Stimulated activated naive CD8-positive, alpha-beta T cell treated with anti-CD3 and anti-CD28 coated beads, Interleukin-15, Interleukin-2, amounts not matched to agents 100 ng/mL and 50 ng/mL, for 24 hours (primary cell): ENCODE results near the gene BRME1.

Source experiments
- H3K27ac Mint-ChIP-seq: one replicate; pipeline ENCODE4 v1.8.0; 2021; ENCODE audit warnings: mild to moderate bottlenecking, mixed read lengths
- H3K27me3 Mint-ChIP-seq: one replicate; pipeline ENCODE4 v1.8.0; 2021; ENCODE audit warnings: mixed read lengths
- H3K36me3 Mint-ChIP-seq: one replicate; pipeline ENCODE4 v1.8.0; 2021; ENCODE audit warnings: low read depth, mixed read lengths
- H3K4me1 Mint-ChIP-seq: one replicate; pipeline ENCODE4 v1.8.0; 2021; ENCODE audit warnings: low read depth, mixed read lengths
- H3K4me3 Mint-ChIP-seq: one replicate; pipeline ENCODE4 v1.8.0; 2021; ENCODE audit warnings: mild to moderate bottlenecking, mixed read lengths
- H3K9me3 Mint-ChIP-seq: one replicate; pipeline ENCODE4 v1.8.0; 2021; ENCODE audit warnings: mixed read lengths

Gene BRME1

GRCh38 chr19:13872339-13872694, 33.6 kb downstream of the BRME1 start:
- H3K27ac Mint-ChIP-seq: no peak overlapping the region
- H3K9me3 Mint-ChIP-seq: no peaks in the 10 kb centered on the region
- peak overlapping the region; percentile 63 for H3K4me3 Mint-ChIP-seq
- H3K36me3 Mint-ChIP-seq: no peaks in the 10 kb centered on the region
- peaks cover 17% of the 10 kb centered on the region for H3K4me1 Mint-ChIP-seq
- peaks cover 12% of the 10 kb centered on the region for H3K27me3 Mint-ChIP-seq

GRCh38 chr19:13870873-13871272, 35.0 kb downstream of the BRME1 start:
- Mint-ChIP-seq H3K9me3 (no peaks in the 10 kb centered on the region), H3K4me3 (no peak overlapping the region), H3K27me3 (peaks cover 19% of the 10 kb centered on the region), H3K36me3 (no peaks in the 10 kb centered on the region), H3K27ac (no peak overlapping the region), H3K4me1 (peaks cover 25% of the 10 kb centered on the region)

GRCh38 chr19:13869281-13869680, 36.6 kb downstream of the BRME1 start:
- Mint-ChIP-seq H3K36me3 (no peaks in the 10 kb centered on the region), H3K9me3 (no peaks in the 10 kb centered on the region), H3K27ac (no peak overlapping the region), H3K27me3 (peaks cover 22% of the 10 kb centered on the region), H3K4me3 (no peak overlapping the region), H3K4me1 (peaks cover 30% of the 10 kb centered on the region)

- H3K4me3 Mint-ChIP-seq: no peak overlapping the region
- no peaks in the 10 kb centered on the region for H3K9me3 Mint-ChIP-seq
- no peaks in the 10 kb centered on the region for H3K36me3 Mint-ChIP-seq
- H3K27ac Mint-ChIP-seq: no peak overlapping the region
- H3K27me3 Mint-ChIP-seq: peaks cover 25% of the 10 kb centered on the region
- peaks cover 36% of the 10 kb centered on the region for H3K4me1 Mint-ChIP-seq
These were observed 37.3 kb downstream of the BRME1 start for GRCh38 chr19:13868663-13869062.

GRCh38 chr19:13866463-13867046, 39.4 kb downstream of the BRME1 start:
- Mint-ChIP-seq H3K9me3 (no peaks in the 10 kb centered on the region), H3K27me3 (peaks cover 25% of the 10 kb centered on the region), H3K4me3 (peak overlapping the region; percentile 80), H3K36me3 (no peaks in the 10 kb centered on the region), H3K27ac (peak overlapping the region; percentile 36), H3K4me1 (peaks cover 35% of the 10 kb centered on the region)

GRCh38 chr19:13865571-13866462, 40.1 kb downstream of the BRME1 start:
- H3K27ac Mint-ChIP-seq: no peak overlapping the region
- peaks cover 25% of the 10 kb centered on the region for H3K27me3 Mint-ChIP-seq
- peak overlapping the region; percentile 80 for H3K4me3 Mint-ChIP-seq
- H3K36me3 Mint-ChIP-seq: no peaks in the 10 kb centered on the region
- no peaks in the 10 kb centered on the region for H3K9me3 Mint-ChIP-seq
- H3K4me1 Mint-ChIP-seq: peaks cover 42% of the 10 kb centered on the region

GRCh38 chr19:13864667-13865570, 41.0 kb downstream of the BRME1 start:
- H3K36me3 Mint-ChIP-seq: no peaks in the 10 kb centered on the region
- H3K27ac Mint-ChIP-seq: peak overlapping the region; percentile 33

GRCh38 chr19:13864046-13864666, 41.8 kb downstream of the BRME1 start:
- peaks cover 55% of the 10 kb centered on the region for H3K4me1 Mint-ChIP-seq
- H3K4me3 Mint-ChIP-seq: peak overlapping the region; percentile 72
- peaks cover 25% of the 10 kb centered on the region for H3K27me3 Mint-ChIP-seq
- H3K9me3 Mint-ChIP-seq: no peaks in the 10 kb centered on the region
- no peaks in the 10 kb centered on the region for H3K36me3 Mint-ChIP-seq
- H3K27ac Mint-ChIP-seq: peak overlapping the region; percentile 33

More at GRCh38 chr19:13864667-13865570, 41.0 kb downstream of the BRME1 start:
- Mint-ChIP-seq H3K27me3 (peaks cover 25% of the 10 kb centered on the region), H3K4me1 (peaks cover 47% of the 10 kb centered on the region), H3K4me3 (peak overlapping the region; percentile 72), H3K9me3 (no peaks in the 10 kb centered on the region)

- H3K27ac Mint-ChIP-seq: peak overlapping the region; percentile 98
- peaks cover 16% of the 10 kb centered on the region for H3K27me3 Mint-ChIP-seq
- H3K4me3 Mint-ChIP-seq: peak overlapping the region; percentile 97
- no peaks in the 10 kb centered on the region for H3K9me3 Mint-ChIP-seq
- no peaks in the 10 kb centered on the region for H3K36me3 Mint-ChIP-seq
- peaks cover 46% of the 10 kb centered on the region for H3K4me1 Mint-ChIP-seq
These were observed 44.0 kb downstream of the BRME1 start for GRCh38 chr19:13861714-13862531.

GRCh38 chr19:13861392-13861713, 44.6 kb downstream of the BRME1 start:
- Mint-ChIP-seq H3K36me3 (no peaks in the 10 kb centered on the region), H3K4me1 (peaks cover 41% of the 10 kb centered on the region), H3K4me3 (peak overlapping the region; percentile 97), H3K27ac (peak overlapping the region; percentile 98), H3K9me3 (no peaks in the 10 kb centered on the region), H3K27me3 (peaks cover 12% of the 10 kb centered on the region)

- H3K4me1 Mint-ChIP-seq: peaks cover 38% of the 10 kb centered on the region
- H3K9me3 Mint-ChIP-seq: no peaks in the 10 kb centered on the region
- peak overlapping the region; percentile 98 for H3K27ac Mint-ChIP-seq
These were observed 45.1 kb downstream of the BRME1 start for GRCh38 chr19:13860679-13861391.

GRCh38 chr19:13859361-13859880, 46.5 kb downstream of the BRME1 start:
- Mint-ChIP-seq H3K4me1 (peaks cover 34% of the 10 kb centered on the region), H3K27ac (peak overlapping the region; percentile 62), H3K27me3 (peaks cover 6% of the 10 kb centered on the region), H3K36me3 (no peaks in the 10 kb centered on the region), H3K4me3 (peak overlapping the region; percentile 21), H3K9me3 (no peaks in the 10 kb centered on the region)

More at GRCh38 chr19:13860679-13861391, 45.1 kb downstream of the BRME1 start:
- Mint-ChIP-seq H3K4me3 (peak overlapping the region; percentile 97), H3K27me3 (peaks cover 9% of the 10 kb centered on the region), H3K36me3 (no peaks in the 10 kb centered on the region)

- Mint-ChIP-seq H3K27me3 (no peaks in the 10 kb centered on the region), H3K27ac (no peak overlapping the region), H3K4me3 (no peak overlapping the region), H3K4me1 (peaks cover 22% of the 10 kb centered on the region), H3K36me3 (no peaks in the 10 kb centered on the region), H3K9me3 (no peaks in the 10 kb centered on the region)
These were observed 49.4 kb downstream of the BRME1 start for GRCh38 chr19:13856497-13856896.
